GM23338 (cell line): ENCODE results near the gene GPD1L. TPM values are rescaled to one million over a fixed set of nuclear protein-coding genes. Genes with fewer than 3 reads are reported as not detected.

Experiments
- ATAC-seq: fragments of 200-7000 bp; cut with Tn5 transposase; 3 replicates; pipeline ENCODE4 v1.9.1; 2020
- DNase-seq: peaks from one replicate; pipeline ENCODE4 v3.0.0-alpha.2; 2015; ENCODE audit warnings: low spot score
- H2AFZ ChIP-seq: fragments of 200-600 bp; sonication (generic); 2 replicates; pipeline ENCODE4 v1.8.0; 2016; ENCODE audit warnings: antibody characterized with exemption, mild to moderate bottlenecking, moderate library complexity
- H3F3A ChIP-seq: fragments of 200-600 bp; sonication (generic); replicated peaks from 2 replicates; pipeline ENCODE4 v1.8.0; 2017; ENCODE audit warnings: antibody characterized with exemption, mixed run types, low read depth
- H3K27ac ChIP-seq: fragments of 200-600 bp; sonication (generic); 2 replicates; pipeline ENCODE4 v1.6.1; 2016; ENCODE audit warnings: low read depth
- H3K27me3 ChIP-seq: fragments of 200-600 bp; sonication (generic); 2 replicates; pipeline ENCODE4 v1.8.0; 2016; ENCODE audit warnings: mild to moderate bottlenecking, mixed run types, moderate library complexity; ENCODE audit not compliant: insufficient read depth
- H3K36me3 ChIP-seq: fragments of 200-600 bp; sonication (generic); 2 replicates; pipeline ENCODE4 v1.8.0; 2016; ENCODE audit warnings: mild to moderate bottlenecking; ENCODE audit not compliant: insufficient read depth
- H3K4me1 ChIP-seq: fragments of 200-600 bp; sonication (generic); 2 replicates; pipeline ENCODE4 v1.8.0; 2016; ENCODE audit warnings: mild to moderate bottlenecking, moderate library complexity; ENCODE audit not compliant: insufficient read depth
- H3K4me2 ChIP-seq: fragments of 200-600 bp; sonication (generic); 2 replicates; pipeline ENCODE4 v1.7.1; 2017; ENCODE audit warnings: mixed run types
- H3K4me3 ChIP-seq: fragments of 200-600 bp; sonication (generic); 2 replicates; pipeline ENCODE4 v1.6.1; 2016; ENCODE audit warnings: mixed run types
- H3K79me2 ChIP-seq: fragments of 200-600 bp; sonication (generic); replicated peaks from 2 replicates; pipeline ENCODE4 v1.8.0; 2017; ENCODE audit warnings: mild to moderate bottlenecking; ENCODE audit not compliant: insufficient read depth
- H3K9me2 ChIP-seq: fragments of 200-600 bp; sonication (generic); 2 replicates; pipeline ENCODE4 v1.8.0; 2017; ENCODE audit not compliant: insufficient read depth
- H4K20me1 ChIP-seq: fragments of 200-600 bp; sonication (generic); replicated peaks from 2 replicates; pipeline ENCODE4 v1.8.0; 2017; ENCODE audit warnings: mild to moderate bottlenecking; ENCODE audit not compliant: insufficient read depth
- H3K27ac Mint-ChIP-seq: 2 replicates; pipeline ENCODE4 v1.8.0; 2020; ENCODE audit warnings: inconsistent platforms, mild to moderate bottlenecking, moderate library complexity, mixed read lengths
- H3K27me3 Mint-ChIP-seq: 3 replicates; pipeline ENCODE4 v1.8.0; 2022; ENCODE audit warnings: low read depth, mild to moderate bottlenecking, moderate library complexity, mixed read lengths, inconsistent platforms; ENCODE audit not compliant: insufficient read depth, poor library complexity
- H3K36me3 Mint-ChIP-seq: 3 replicates; pipeline ENCODE4 v1.8.0; 2021; ENCODE audit warnings: low read depth, mild to moderate bottlenecking, inconsistent platforms, moderate library complexity, mixed read lengths
- H3K4me1 Mint-ChIP-seq: 3 replicates; pipeline ENCODE4 v1.8.0; 2020; ENCODE audit warnings: mild to moderate bottlenecking, inconsistent platforms, mixed read lengths
- H3K4me3 Mint-ChIP-seq: 3 replicates; pipeline ENCODE4 v1.8.0; 2021; ENCODE audit warnings: moderate library complexity, mild to moderate bottlenecking, inconsistent platforms, mixed read lengths
- H3K9me3 Mint-ChIP-seq: 3 replicates; pipeline ENCODE4 v1.8.0; 2020; ENCODE audit warnings: moderate library complexity, mild to moderate bottlenecking, inconsistent platforms, mixed read lengths
- CREB1 ChIP-seq: fragments of 250-450 bp; sonication (Bioruptor Pico); IDR thresholded peaks from 2 replicates; pipeline ENCODE4 v1.5.0; 2020; ENCODE audit warnings: low read depth, mild to moderate bottlenecking, moderate library complexity
- CTCF ChIP-seq, 2 experiments: fragments of 200-600 bp in 1 of 2; sonication (generic) in 1 of 2; conservative IDR thresholded peaks; 2 replicates each; pipeline versions ENCODE4 v1.5.1 to v1.6.1; 2016 to 2017; ENCODE audit warnings: antibody characterized with exemption in 2 of 2, low read depth in 2 of 2, mild to moderate bottlenecking in 2 of 2, moderate library complexity in 1 of 2
- ETS1 ChIP-seq: IDR thresholded peaks from 2 replicates; pipeline ENCODE4 v1.6.1; 2016; ENCODE audit warnings: antibody characterized with exemption
- EZH2 ChIP-seq: fragments of 200-600 bp; sonication (generic); IDR thresholded peaks from one replicate; pipeline ENCODE4 v1.8.0; 2017; ENCODE audit warnings: antibody characterized with exemption, mild to moderate bottlenecking, low read depth; ENCODE audit not compliant: unreplicated experiment
- EZH2phosphoT487 ChIP-seq: fragments of 200-600 bp; sonication (generic); IDR thresholded peaks from one replicate; pipeline ENCODE4 v1.8.1; 2018; ENCODE audit warnings: antibody characterized with exemption; ENCODE audit not compliant: unreplicated experiment
- JUNB ChIP-seq: IDR thresholded peaks from one replicate; pipeline ENCODE4 v1.6.1; 2016; ENCODE audit warnings: antibody characterized with exemption; ENCODE audit not compliant: unreplicated experiment
- POLR2AphosphoS5 ChIP-seq: IDR thresholded peaks from 2 replicates; pipeline ENCODE4 v1.6.1; 2016; ENCODE audit warnings: antibody characterized with exemption, low read depth
- STAT1 ChIP-seq: IDR thresholded peaks from one replicate; pipeline ENCODE4 v1.6.1; 2016; ENCODE audit warnings: antibody characterized with exemption; ENCODE audit not compliant: unreplicated experiment
- ZNF114 ChIP-seq: fragments of 250-450 bp; sonication (Bioruptor Pico); IDR thresholded peaks from 2 replicates; pipeline ENCODE4 v1.5.0; 2020; ENCODE audit warnings: mild to moderate bottlenecking, moderate library complexity
- ZNF331 ChIP-seq: fragments of 250-450 bp; sonication (Bioruptor Pico); IDR thresholded peaks from 2 replicates; pipeline ENCODE4 v1.5.0; 2020; ENCODE audit warnings: low read depth, mild to moderate bottlenecking, moderate library complexity
- ZNF462 ChIP-seq: fragments of 250-450 bp; sonication (Bioruptor Pico); IDR thresholded peaks from 2 replicates; pipeline ENCODE4 v1.5.0; 2020; ENCODE audit warnings: mild to moderate bottlenecking, moderate library complexity
- polyA plus RNA-seq: library from polyadenylated mRNA; unstranded; fragments of >200 nt; fragmentation: Nextera tagmentation; extraction: Ambion mirVana; gene quantifications from 2 replicates; pipeline ENCODE4 v1.2.1, GENCODE V29; 2016
- total RNA-seq: library from RNA; depleted of rRNA; stranded (reverse); fragments of >200 nt; shearing (Covaris generic); gene quantifications from 2 replicates; pipeline ENCODE4 v1.2.3, GENCODE V29; 2014

GPD1L gene
- total and polyA plus RNA-seq, 2 experiments from 2014 or later: 2.0 to 6.4 TPM

- TF ChIP-seq JUNB: no peak
- TF ChIP-seq EZH2phosphoT487: no peak
- TF ChIP-seq CTCF (conservative IDR thresholded peaks at IDR 0.05; ENCODE audit: low read depth in 2 of 2): no peak
- no peak for TF ChIP-seq CREB1 (CRISPR knock-in tag)
- no peak for TF ChIP-seq EZH2
- no peak for TF ChIP-seq STAT1
- TF ChIP-seq ZNF331 (CRISPR knock-in tag): no peak
- no peak for TF ChIP-seq POLR2AphosphoS5
Observed at GRCh38 chr3:32105291-32106131, 909 bp upstream of the GPD1L start (continued).

- Mint-ChIP-seq H3K36me3 (peaks cover 9% of the 10 kb centered on the region), H3K9me3 (peaks cover 23% of the 10 kb centered on the region), H3K4me1 (peaks cover 9% of the 10 kb centered on the region; the same call in 2 of the 3 replicates), H3K27me3 (peaks cover 24% of the 10 kb centered on the region), H3K4me3 (peak overlapping the region; percentile 87), H3K27ac (no peak overlapping the region)
- Histone ChIP-seq H3K4me1 (no peaks in the 10 kb centered on the region; the same call in 1 of the 2 replicates), H3K27me3 (peaks cover 17% of the 10 kb centered on the region), H4K20me1 (no peaks in the 10 kb centered on the region), H3K4me3 (peak overlapping the region; percentile 79), H3K79me2 (no peaks in the 10 kb centered on the region), H3F3A (0 out of 2 replicates have a peak, but pooled peaks cover 4% of the 10 kb centered on the region), H3K4me2 (peak overlapping the region; percentile 94), H3K36me3 (peaks cover 10% of the 10 kb centered on the region), H3K27ac (no peak overlapping the region), H3K9me2 (peaks cover 6% of the 10 kb centered on the region; the same call in 1 of the 2 replicates), H2AFZ (peak overlapping the region; percentile 90; the same call in 1 of the 2 replicates)
- peak; percentile 5 for ATAC-seq
- DNase-seq: peak; percentile 32
- TF ChIP-seq CREB1 (CRISPR knock-in tag) (no peak), ZNF114 (CRISPR knock-in tag) (no peak), ZNF331 (CRISPR knock-in tag) (no peak), JUNB (no peak), POLR2AphosphoS5 (no peak), ZNF462 (CRISPR knock-in tag) (no peak), ETS1 (no peak), EZH2phosphoT487 (no peak), STAT1 (no peak), CTCF (conservative IDR thresholded peaks at IDR 0.05; ENCODE audit: low read depth in 2 of 2) (no peak), EZH2 (no peak)
Observed at GRCh38 chr3:32106929-32107362, 526 bp downstream of the GPD1L start.
